Mammary epithelial cell (primary cell): ENCODE results near the gene PTCH1.

Source experiments
- EZH2 ChIP-seq: IDR thresholded peaks from 2 replicates; pipeline ENCODE4 v1.6.1; 2012; ENCODE audit warnings: low read length, inconsistent platforms, borderline replicate concordance
- TF ChIP-seq, protein P1 (sequence below), 2 donors: IDR thresholded peaks in 1 of 2; conservative IDR thresholded peaks in 1 of 2; 2 replicates each; pipeline ENCODE4 v1.5.1; 2011 to 2012; ENCODE audit warnings: inconsistent platforms in 2 of 2, low read length in 2 of 2, mild to moderate bottlenecking in 2 of 2, control low read depth in 1 of 2, low read depth in 1 of 2; ENCODE audit not compliant: insufficient read depth in 1 of 2; ENCODE audit errors: extremely low read depth in 1 of 2

DNA sequence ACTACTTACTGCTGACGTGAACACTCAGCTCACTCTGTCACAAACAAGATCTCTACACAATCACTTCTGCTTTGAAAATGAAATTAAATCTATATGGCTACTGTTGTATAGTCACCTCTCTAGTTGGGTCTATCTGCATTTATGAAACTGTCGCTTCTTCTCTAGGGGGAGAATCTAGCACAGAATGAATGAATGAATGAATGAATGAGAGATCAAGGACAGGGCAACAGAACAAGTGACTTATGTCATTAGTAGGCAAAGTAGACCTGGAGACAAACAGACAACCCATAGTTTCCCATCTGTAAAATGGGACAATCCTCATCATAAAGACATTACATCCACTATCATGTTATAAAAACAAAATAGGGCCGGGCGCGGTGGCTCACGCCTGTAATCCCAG lies 13.4 kb downstream of the PTCH1 start:
- TF ChIP-seq, protein P1, sequence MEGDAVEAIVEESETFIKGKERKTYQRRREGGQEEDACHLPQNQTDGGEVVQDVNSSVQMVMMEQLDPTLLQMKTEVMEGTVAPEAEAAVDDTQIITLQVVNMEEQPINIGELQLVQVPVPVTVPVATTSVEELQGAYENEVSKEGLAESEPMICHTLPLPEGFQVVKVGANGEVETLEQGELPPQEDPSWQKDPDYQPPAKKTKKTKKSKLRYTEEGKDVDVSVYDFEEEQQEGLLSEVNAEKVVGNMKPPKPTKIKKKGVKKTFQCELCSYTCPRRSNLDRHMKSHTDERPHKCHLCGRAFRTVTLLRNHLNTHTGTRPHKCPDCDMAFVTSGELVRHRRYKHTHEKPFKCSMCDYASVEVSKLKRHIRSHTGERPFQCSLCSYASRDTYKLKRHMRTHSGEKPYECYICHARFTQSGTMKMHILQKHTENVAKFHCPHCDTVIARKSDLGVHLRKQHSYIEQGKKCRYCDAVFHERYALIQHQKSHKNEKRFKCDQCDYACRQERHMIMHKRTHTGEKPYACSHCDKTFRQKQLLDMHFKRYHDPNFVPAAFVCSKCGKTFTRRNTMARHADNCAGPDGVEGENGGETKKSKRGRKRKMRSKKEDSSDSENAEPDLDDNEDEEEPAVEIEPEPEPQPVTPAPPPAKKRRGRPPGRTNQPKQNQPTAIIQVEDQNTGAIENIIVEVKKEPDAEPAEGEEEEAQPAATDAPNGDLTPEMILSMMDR (conservative IDR thresholded peaks at IDR 0.05 in 1 of 2, IDR thresholded peaks at IDR 0.05 in 1 of 2; ENCODE audit: extremely low read depth in 1 of 2, insufficient read depth in 1 of 2, low read depth in 1 of 2, low read length in 2 of 2): no peak
- TF ChIP-seq EZH2: no peak
